HG02973 (cell line): Measurements from ENCODE around the gene UBTD1.

ENCODE experiments used
- ATAC-seq: cut with Tn5 transposase; IDR thresholded peaks from one replicate; pipeline ENCODE4 v1.9.1; 2021; ENCODE audit warnings: moderate library complexity; ENCODE audit not compliant: unreplicated experiment

The UBTD1 gene

DNA sequence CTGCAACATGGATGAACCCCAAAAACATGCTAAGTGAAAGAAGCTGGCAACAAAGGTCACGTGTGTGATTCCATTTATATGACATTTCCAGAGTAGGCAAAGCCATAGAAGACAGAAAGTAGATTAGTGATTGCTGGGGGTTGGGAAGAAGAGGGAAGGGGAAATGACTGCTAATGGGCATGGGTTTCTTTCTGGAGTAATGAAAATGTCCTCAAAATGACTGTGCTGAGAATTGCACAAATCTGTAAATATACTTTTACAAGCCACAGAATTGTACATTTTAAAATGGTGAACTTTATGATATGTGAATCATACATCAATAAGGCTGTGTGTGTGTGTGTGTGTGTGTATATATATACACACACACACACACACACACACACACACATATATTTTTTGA lies 16.3 kb upstream of the UBTD1 start:
- no peak for ATAC-seq

DNA sequence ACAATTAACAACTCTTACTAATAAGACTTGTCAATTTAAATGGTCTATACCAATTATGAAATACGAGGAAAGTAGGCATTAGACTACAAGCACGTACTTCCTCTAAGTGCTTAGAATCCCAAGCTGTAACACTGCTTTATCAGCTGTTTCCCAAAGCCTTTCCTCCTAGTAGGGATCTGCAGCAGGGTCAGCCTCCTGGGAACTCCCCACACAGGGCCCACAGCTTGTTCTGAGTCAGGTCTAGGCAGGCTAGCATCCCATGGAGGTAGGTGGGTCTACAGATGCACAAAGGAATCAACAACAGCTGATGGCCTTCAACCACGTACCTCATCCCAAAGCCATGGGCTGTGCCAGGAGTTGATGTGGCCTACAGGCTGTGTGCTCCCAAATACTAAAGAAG lies 15.2 kb upstream of the UBTD1 start:
- ATAC-seq, result no peak

DNA sequence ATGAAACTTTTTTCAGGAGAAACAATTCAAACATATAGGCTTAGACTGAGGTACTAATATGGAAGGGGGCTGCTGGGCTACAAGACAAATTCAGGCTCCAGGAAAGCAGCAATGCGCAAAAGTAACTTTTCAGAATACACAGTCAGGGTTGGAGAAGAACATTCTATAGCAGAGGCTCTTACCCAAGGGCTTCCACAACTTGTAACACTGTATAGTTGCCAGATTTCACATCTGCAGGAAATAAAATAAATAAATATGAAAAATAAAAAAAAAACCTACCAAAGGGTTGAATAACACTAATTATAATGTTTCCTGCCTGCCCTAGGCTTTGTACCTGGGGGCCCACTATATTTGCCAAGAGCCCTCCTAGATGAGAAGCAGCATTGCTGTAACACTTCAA lies 14.8 kb upstream of the UBTD1 start:
- ATAC-seq, result no peak

DNA sequence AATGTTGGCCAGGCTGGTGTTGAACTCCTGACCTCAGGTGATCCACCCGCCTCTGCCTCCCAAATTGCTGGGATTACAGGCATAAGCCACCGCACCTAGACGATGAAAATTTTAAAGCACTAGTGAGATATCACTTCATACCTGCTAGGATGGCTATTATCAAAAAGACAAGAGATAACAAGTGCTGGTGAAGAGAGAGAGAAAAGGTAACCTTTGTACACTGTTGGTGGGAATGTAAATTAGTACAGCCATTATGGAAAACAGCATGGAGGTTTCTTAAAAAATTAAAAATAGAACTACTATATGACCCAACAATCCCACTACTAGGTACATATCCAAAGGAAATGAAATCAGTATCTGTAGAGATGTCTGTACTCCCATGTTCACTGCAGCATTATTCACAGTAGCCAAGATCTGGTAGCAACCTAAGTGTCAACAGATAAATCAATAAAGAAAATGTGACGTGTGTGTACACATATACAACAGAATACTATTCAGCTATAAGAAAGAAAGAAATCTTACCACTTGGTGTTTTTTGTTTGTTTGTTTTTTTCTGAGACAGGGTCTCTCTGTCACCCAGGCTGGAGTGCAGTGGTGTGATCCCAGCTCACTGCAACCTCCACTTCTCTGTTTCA lies 13.0 kb upstream of the UBTD1 start:
- no peak for ATAC-seq

DNA sequence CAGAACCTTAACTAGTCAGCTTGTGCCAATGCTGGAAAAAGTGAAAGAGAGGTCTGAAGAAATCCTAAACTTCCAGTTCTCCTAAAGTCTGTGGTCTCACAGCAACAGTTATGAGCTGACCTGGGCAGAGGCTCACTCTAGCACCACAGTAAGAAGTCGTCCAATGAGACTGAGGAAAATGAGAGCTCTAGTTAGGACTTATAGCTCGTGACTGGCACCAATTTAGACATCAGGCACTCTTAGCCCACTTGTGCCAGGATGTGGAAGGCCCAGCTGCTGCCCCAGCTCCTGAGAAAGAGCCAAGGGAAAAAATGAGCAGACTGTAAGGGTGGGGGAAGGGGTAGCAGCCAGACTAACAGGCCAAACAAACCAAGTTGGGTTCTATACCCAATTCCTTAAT lies 8.1 kb upstream of the UBTD1 start:
- no peak for ATAC-seq

DNA sequence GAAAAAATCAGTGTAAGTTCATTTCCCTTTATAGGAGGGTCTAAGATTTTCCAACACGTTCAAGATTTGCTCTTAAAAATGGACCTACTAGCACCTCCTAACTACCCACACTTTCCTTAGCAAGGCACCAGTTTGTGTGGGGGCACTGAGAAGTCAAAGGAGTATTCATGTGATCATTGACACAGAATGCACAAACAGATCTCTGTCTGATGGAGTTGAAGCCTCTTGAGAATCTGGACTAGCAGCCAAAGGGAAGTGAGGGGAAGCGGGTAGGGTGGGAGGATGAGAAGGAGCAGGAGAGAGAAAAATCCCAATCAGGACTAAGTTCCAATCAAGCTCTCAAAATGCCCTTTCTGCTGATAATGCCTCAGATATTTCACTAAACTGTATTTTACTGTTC lies 4.6 kb upstream of the UBTD1 start:
- ATAC-seq, result no peak

DNA sequence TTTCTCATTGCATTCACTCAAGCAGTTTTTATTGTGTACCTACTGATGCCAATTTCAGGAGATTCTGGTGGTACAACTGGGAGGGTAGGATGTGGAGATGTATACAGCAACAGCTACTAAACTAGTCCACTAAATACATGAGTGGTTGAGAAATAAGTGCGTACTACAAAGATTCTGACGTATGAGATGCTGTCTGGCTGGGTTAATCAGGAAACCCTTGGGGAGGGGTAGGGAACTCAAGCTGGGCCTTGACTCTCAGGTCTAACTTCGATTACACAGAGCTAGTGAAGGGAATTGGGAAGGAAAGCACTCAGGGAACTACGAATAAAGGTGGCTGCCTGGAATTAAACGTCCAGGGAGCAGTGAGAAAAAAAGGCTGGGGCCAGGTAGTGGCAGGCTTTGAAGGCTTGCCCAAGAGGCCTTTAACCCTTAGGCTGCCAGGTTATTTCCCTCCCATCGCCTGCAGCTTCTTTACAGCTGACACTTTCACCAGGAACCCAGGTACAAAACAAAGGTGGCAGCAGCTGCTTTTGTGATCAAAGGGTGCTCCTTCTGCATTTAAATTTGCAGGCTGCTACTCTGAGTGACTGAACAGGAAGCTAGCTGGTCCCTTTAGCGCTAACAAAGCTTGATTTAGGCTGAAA lies 3.7 kb upstream of the UBTD1 start:
- ATAC-seq, result no peak

DNA sequence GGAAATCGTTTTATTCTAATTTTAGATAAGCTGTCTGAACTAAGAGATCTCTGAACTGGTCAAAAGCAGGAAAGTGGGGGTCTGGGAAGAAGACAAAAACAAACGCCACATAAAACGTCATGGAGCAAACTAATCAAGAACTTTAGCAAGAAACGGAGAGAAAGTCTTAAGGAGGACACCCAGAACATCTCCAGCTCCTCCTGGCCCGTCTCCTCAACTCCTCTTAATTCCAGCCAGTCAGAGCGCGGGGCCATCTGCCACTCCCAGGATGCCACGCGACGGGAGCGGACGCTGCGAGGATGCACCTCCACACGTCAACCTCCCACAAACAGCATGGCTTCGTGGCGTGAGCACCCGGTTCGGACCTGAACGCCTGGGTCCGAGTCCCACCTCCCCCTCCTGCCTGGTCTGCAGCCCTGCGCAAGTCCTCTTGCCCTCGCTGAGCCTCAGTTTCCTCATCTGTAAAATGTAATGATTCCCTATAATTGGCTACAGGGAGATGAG lies 1.1 kb upstream of the UBTD1 start:
- ATAC-seq, result peak; percentile 27

DNA sequence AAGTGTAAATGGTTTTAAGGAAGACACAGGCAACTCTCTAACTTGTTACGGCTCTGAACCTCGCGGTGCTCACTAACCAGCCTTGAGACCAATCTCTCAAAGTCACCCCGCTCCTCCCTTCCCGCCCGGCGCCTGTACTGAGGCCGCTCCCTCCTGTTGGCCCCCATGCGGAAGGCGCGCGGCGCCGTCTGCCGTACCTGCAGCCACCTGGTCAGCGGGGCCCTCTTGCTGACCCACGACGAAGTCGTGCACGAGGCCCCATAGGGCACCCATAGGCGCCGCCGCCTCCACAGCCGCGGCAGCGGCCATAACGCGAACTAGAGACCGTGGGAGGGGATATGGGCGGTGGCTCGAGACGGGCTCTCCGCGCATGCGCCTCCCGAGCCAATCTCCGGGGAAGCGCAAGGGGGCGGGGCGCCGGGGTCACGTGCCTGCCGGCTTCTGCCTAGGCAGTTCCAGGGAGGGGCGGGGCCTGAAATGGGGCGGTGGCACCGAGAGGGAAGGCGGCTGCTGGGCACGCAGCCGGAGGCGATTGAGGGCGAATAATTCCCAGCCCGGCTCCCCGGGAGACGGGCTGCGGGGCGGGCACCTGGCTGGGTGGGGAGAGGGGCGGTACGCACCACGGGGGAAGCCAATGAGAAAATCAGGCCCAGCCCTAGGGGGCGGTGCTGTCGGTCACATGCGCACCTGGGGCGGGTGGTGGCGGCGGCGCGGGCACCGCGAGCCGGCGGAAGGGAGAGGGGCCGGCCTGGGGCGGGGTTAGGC lies 466 bp upstream of the UBTD1 start, which contains the start of gene MMS19:
TSS of gene MMS19 (minus strand) at position 347 of the 765 bp plus-strand sequence. CDS start at position 309, 38 bp downstream.
- ATAC-seq, result peak; percentile 92

DNA sequence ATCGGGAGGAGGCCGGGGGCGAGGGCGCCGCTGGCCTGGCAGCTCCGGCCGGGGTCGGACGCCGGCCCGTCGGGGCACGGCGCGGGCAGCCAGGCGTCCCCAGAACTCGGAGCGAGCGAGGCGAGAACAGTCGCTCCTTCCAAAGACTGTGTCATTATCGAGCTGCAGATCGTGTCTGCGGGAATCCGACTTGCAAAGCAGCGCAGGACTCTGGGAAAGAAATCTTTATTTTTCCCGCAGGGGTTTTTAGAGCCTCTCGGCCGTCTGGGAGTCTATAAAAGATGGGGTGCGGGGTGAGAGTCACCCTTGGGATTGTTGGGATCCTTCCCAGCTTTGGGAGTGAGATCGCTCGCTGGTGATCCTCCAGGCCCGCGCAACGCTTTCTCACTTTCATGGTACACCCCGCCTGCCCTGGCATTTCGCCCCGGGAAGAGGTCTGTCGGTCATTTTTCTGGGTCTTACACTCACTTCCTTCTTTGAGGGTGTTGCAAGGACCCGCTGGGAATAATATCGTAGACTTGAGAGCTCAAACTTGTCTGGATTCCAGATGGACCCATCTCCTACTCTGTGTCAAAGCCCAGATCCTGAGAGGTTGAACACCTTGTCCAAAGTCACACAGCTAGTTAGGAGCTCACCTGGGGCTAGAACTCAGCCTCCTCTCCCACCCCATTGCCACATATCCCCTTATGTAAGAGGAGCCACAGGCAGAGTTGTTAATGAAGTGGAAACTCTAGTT lies 1.0 kb downstream of the UBTD1 start:
- no peak for ATAC-seq

DNA sequence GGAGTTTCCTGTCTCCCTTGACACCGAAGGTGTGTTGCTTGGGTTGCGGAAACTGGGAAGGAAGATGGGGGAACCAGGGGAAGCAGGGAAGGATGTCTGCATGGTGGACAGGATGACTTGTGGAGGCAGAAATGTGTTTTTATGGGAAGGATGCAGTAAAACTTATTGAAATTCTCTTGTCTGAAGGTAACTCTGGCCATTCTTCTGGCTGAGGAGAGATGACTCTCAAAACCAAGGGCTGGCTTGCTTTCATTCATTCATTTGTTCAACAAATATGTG lies 1.5 kb downstream of the UBTD1 start:
- no peak for ATAC-seq

DNA sequence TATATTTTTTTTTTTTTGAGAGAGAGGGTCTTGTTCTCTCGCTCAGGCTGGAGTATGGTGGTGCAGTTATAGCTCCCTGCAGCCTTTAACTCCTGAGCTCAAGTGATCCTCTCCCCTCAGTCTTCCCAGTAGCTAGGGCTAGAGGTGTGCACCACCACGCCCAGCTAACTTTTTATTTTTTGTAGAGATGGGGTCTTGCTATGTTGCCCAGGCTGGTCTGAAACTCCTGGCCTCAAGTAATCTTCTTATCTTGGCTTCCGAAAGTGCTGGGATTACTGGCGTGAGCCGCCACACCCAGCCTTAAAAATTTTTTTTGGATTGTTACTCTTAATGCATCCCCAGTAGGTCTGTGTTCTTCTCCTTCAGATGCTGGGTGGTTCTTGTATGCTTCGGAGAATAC lies 4.2 kb downstream of the UBTD1 start:
- ATAC-seq, result no peak

DNA sequence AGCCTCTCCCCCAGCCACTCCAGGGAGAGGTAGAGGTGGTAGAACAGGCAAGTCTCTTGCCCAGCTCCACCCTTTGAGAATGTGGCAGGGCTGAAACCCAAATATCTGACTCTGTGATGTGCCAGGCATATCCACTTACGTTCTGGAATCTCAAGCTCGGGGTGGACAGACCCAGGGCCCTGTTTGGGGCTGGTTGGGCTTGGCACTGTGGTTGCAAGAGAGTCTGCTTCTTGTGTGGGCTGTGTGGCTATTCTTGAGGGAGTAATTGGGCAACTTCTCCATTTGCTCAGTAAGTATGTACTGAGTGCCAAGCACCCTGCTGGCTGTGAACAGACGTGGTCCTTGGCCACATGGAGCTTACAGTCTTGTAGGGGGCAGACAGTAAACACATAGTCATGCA lies 4.7 kb downstream of the UBTD1 start:
- ATAC-seq, result no peak

DNA sequence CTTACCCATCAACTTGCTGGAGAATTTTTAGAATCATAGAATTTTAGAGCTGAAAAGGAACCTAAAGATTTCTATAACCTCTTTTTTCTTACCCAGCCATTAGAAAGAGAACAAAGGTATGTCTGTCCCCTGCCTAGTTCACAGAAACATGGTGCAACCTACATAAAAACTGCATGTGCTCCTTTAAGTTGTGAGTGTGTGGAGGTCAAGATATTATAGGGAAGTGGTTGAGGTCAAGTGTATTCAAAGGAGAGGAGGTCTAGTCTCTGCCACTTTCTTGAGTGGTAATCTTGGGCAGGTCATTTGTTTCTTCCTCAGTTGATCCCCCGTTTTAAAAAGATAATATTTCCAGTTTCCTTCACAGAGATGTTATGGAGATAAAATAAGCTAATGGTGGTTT lies 6.4 kb downstream of the UBTD1 start:
- no peak for ATAC-seq

DNA sequence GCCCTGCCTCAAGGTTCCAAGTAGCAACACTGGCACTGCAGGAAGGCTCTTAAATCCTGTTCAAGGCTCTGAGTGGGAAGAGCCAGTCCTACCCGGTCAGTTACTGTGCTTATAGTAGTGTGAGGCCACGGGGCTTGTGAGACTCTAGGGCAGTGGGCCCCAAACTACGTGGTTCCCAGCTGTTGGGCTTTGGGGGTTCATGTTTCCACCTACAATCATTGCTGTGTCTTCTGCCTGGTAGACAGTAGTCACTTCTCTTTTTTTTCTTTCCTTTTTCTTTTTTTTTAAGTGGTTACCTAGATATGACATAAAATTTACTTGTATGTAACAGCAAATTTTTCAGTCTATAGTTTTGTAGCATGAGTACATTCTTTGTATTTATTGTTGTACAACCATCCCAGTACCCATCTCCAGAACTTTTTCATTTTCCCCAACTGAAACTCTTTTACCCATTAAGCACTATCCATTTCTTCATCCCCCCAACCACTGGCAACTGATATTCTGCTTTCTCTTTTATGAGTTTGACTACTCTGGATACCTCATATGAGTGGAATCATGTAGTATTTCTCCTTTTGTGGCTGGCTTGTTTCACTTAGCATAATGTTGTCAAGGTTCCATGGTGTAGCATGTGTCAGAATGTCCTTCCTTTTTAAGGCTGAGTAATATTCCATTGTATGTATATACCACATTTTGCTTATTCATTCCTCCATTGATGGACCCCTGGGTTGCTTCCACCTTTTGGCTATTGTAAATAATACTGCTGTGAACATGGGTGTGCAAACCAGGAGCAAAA lies 7.7 kb downstream of the UBTD1 start:
- no peak for ATAC-seq

DNA sequence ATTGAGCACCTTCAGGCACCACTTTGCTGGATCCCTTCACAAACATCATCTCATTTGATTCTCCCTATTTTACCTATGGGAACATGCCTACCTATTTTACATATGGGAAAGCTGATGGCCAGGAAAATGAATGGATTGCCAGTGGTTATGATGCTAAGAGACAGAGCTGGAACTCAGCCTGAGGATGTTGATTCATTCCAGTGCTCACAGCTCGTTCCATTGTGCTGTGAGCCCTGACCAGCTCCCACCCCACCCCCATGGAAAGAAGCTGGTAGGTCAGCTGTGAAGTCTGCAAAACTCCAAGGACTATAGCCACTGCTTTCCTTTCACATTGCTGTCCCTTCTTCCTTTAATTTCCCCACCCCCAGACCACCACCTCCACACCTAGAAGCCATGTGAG lies 9.6 kb downstream of the UBTD1 start:
- no peak for ATAC-seq

DNA sequence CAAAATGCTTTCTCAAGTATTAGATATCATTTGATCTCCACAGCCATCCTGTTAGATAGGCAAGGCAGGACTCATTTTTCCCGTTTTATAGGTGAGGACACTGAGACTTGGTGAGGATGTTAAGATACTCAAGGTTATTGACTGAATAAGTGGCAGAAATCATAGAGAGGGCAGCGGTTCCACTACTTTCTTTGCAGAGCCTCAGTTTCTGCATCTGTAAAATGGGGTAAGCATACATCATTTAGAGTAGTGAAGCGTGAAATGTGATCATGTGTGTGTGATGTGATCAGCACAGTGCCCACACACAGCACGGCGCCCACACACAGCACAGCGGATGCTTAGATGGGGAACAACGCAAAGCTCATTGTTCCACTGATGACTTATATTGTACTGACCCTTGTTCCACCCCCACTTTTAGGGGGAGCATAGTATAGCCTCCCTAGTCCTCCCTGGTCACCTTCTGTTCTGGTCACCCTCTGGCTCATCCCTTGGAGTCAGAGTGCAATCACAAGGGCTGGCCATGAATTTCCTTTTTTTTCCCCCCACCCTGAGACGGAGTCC lies 10.5 kb downstream of the UBTD1 start:
- ATAC-seq, result no peak

DNA sequence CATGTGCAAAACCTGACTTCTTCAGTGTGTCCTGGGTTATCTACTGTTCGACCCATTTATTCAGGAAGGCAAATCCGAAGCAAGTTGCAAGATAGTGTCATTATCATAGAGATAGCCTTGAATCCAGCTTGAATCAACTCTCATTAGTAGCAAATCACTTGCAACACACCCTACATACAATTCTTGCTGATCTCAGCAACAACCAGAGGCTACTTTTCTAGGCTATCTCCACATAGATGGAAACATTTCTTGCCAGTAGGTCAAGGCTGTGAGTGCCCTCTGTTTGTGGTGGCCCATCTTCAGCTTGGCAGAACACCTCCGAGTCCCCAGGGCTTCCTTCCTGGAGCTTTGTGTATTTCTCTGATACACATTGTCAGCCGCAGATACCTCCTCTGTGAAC lies 12.0 kb downstream of the UBTD1 start:
- no peak for ATAC-seq

DNA sequence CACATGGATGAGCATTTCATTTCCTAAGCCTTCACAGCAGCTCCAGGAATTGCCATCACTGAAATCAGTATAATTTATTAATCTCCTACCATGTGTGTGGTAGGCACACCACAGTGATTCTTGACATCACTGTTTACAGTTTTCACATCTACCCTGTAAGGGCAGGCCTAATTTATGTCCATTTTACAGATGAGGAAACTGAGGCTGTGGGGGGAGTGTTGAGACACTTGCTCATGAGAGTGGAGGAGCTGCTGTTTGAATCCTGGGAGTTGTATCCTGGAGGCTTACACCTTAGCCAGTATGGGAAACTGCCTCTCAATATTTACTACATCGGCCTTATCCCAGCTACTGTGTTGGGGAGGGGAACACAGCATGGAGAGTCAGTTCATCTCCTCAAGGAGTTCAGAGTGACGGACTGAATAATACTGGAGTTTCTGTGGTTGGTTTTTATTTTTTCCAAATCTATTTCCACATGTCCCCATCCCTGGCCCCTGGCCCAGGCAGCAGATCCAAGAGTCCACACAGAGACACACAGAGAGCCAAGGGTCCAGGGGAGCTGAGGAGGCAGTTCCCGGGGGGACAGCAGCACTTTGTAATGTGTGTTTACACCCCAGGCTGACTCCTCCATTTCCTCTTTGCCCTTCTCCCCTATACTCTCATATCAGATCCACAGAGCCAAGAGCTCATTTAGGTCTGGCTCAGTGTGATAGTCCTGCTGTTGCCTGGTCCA lies 13.2 kb downstream of the UBTD1 start:
- ATAC-seq, result no peak

DNA sequence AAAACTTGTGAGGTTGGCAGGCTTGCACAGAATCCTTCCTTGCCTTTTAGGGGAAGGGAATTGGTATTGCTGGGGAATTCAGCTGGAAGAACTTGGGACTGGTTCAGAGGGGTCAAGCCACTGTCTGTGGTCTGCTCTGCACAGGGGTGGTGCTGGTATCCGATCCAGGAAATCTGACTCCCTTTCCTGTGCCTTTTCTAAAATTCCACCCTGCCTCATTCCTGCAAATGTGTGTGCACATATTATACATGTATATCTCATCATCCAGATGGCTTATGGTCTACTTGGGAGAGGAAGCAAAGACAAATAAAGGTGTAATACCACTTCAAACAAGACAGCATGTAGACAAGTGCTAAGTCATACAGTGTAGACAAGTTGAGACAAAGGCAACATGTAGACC lies 14.3 kb downstream of the UBTD1 start:
- ATAC-seq, result no peak
